ENCODE data around the gene SYCE1L. TPM values are rescaled to one million over a fixed set of nuclear protein-coding genes. Genes with fewer than 3 reads are reported as not detected.

SYCE1L gene
- total RNA-seq, 1 donor from 2014 or later = 4.9 TPM

DNA sequence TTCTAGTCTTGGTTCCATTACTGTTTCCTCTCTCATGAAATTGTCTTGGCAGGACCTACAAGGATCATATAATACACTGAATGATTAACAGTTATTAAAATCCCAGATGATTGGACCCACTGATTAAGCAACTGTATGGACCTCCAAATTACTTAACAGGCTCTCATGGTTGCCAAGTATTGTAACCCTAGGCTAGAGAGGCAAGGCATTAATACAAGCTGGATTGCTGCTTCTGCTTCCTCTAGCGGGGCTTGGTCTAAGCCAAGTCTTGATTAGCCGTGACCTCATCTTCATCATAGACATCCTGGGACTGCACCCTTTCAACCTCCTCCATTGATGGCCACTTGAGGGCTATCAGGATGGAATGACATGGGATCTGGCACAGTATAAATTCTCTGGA is 46.9 kb downstream of the SYCE1L start:
- no peak for DNase-seq
- intact Hi-C loops (cut with micrococcal nuclease) = no loop called here
- Mint-ChIP-seq H3K4me1 (no peaks in the 10 kb centered on the region), H3K27ac (no peak overlapping the region), H3K9me3 (no peaks in the 10 kb centered on the region), H3K4me3 (no peak overlapping the region), H3K27me3 (no peaks in the 10 kb centered on the region), H3K36me3 (ENCODE audit: low read depth) (no peaks in the 10 kb centered on the region)

DNA sequence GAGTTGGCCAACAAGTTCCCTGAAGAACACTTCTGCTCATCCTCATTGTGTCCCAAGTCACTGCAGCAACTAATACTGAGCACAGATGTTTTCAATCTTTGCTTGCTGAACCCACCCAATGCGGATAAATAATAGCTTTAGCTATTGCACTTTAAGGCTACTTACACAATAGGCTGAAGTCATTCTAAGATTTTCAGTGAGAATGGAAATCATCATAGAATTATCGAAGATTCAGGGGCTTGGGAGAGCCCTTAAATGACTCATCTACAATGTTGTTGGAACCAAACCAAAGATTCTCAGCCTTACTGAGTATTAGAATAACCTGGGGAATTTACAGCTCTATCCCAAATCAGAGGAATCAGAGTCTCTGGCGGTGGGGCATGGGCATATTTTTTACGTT is 51.2 kb downstream of the SYCE1L start:
- Mint-ChIP-seq H3K36me3 (ENCODE audit: low read depth) (no peaks in the 10 kb centered on the region), H3K4me3 (no peak overlapping the region), H3K27me3 (peaks cover 3% of the 10 kb centered on the region), H3K4me1 (no peaks in the 10 kb centered on the region), H3K27ac (no peak overlapping the region), H3K9me3 (no peaks in the 10 kb centered on the region)
- intact Hi-C loops (cut with micrococcal nuclease) = no loop called here
- no peak for DNase-seq

Other genes starting within 250 kb of the SYCE1L start
- 65.7 and 69.3 TPM in 2 replicates for gene MON1B, start 8.2 kb upstream of the SYCE1L start, total RNA-seq
- gene ADAMTS18, start 235.6 kb downstream of the SYCE1L start, total RNA-seq = not detected in 2 replicates